RWPE1 (cell line): Measurements from ENCODE around the gene RRP9.

ENCODE experiments used
- CTCF ChIA-PET: fragments of 350-600 bp; sonication (Branson Sonifier 250); formaldehyde crosslinking; extraction: SDS; loops from one replicate; lab custom pipeline; 2021; lab: Yijun Ruan, JAX
- POLR2A ChIA-PET: fragments of 400-600 bp; formaldehyde crosslinking; extraction: SDS; loops from one replicate; lab custom pipeline; 2020; ENCODE audit warnings: antibody characterized with exemption; ENCODE audit not compliant: low non-redundant PET; lab: Yijun Ruan, JAX
- DNase-seq: peaks from one replicate; pipeline ENCODE4 v3.0.0; 2012; ENCODE audit warnings: low spot score
- H3K27ac ChIP-seq: fragments of 450-650 bp; 2 replicates; pipeline ENCODE4 v1.5.1; 2017
- CTCF ChIP-seq: fragments of 450-650 bp; conservative IDR thresholded peaks from 2 replicates; pipeline ENCODE4 v1.5.1; 2017; ENCODE audit warnings: low read depth, mild to moderate bottlenecking

The RRP9 gene

GRCh38 chr3:51954105-51954504, 12.4 kb upstream of the RRP9 start:
- ChIA-PET CTCF (no interaction called here), POLR2A (no interaction called here)
- H3K27ac ChIP-seq, result peak overlapping the region; percentile 49; the same call in 1 of the 2 replicates
- no peak for DNase-seq
- TF ChIP-seq CTCF, result no peak

DNA sequence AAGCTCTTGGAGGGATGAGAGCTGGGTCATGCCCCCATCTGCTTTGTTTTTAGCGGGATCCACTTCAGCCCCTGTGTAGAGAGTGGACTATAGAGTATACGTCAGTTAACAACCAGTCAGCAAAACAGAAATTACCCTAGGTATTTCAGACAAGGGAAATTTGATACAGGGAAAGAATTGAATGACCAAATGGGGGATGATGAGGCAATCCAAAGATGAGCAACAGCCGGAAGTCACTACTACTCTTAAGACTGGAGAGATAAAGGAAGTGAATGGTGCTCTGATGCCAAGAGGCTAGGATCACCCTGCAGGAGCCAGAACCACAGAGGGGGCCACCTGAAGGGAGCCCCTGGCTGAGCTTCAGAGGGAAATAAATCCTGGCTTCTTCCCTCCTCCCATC, 11.7 kb upstream of the RRP9 start:
- CTCF ChIA-PET, result interaction anchor here (0.6 kb wide), 1 partner anchor 226 kb away, joined by 4 read pairs; no protein-coding TSS in a partner anchor
- H3K27ac ChIP-seq, result peak overlapping the region; percentile 49; the same call in 1 of the 2 replicates
- DNase-seq, result peak; percentile 56
- no peak for TF ChIP-seq CTCF
- POLR2A ChIA-PET, result no interaction called here

- DNase-seq, result no peak
- H3K27ac ChIP-seq, result no peak overlapping the region
- CTCF ChIA-PET, result no interaction called here
- no peak for TF ChIP-seq CTCF
- POLR2A ChIA-PET, result no interaction called here
Observed at GRCh38 chr3:51950899-51951298, 9.2 kb upstream of the RRP9 start.

GRCh38 chr3:51949121-51949520, 7.4 kb upstream of the RRP9 start:
- no peak for TF ChIP-seq CTCF
- DNase-seq, result no peak
- no peak overlapping the region for H3K27ac ChIP-seq
- ChIA-PET POLR2A (no interaction called here), CTCF (no interaction called here)

- DNase-seq, result no peak
- TF ChIP-seq CTCF, result no peak
- no peak overlapping the region for H3K27ac ChIP-seq
- POLR2A ChIA-PET, result no interaction called here
- CTCF ChIA-PET, result interaction anchor here (0.5 to 0.6 kb wide), 2 partner anchors 197 to 708 kb away, joined by 3 to 4 read pairs; no protein-coding TSS in a partner anchor
Observed at GRCh38 chr3:51948016-51948580, 6.4 kb upstream of the RRP9 start.

- CTCF ChIA-PET, result interaction anchor here (0.5 to 1.0 kb wide), 3 partner anchors 10 to 709 kb away, joined by 3 to 4 read pairs (median 3); no protein-coding TSS in a partner anchor
- POLR2A ChIA-PET, result no interaction called here
- TF ChIP-seq CTCF, result no peak
- no peak overlapping the region for H3K27ac ChIP-seq
- no peak for DNase-seq
Observed at GRCh38 chr3:51947215-51947900, 5.7 kb upstream of the RRP9 start.
